HL-60 (cell line): Measurements from ENCODE around the gene MED9.

Experiments
- GABPA ChIP-seq: IDR thresholded peaks from 2 replicates; pipeline ENCODE4 v1.6.1; 2012; ENCODE audit warnings: low read depth
- POLR2AphosphoS5 ChIP-seq: IDR thresholded peaks from 2 replicates; pipeline ENCODE4 v1.6.1; 2012; ENCODE audit warnings: low read depth
- TF ChIP-seq, protein P1 (sequence below): IDR thresholded peaks from one replicate; pipeline ENCODE4 v1.5.1; 2011; ENCODE audit warnings: low read length, control low read depth, inconsistent platforms; ENCODE audit not compliant: insufficient read depth
- TF ChIP-seq, protein P2 (sequence below): IDR thresholded peaks from 2 replicates; pipeline ENCODE4 v1.6.1; 2012; ENCODE audit warnings: low read depth; ENCODE audit not compliant: insufficient replicate concordance

DNA sequence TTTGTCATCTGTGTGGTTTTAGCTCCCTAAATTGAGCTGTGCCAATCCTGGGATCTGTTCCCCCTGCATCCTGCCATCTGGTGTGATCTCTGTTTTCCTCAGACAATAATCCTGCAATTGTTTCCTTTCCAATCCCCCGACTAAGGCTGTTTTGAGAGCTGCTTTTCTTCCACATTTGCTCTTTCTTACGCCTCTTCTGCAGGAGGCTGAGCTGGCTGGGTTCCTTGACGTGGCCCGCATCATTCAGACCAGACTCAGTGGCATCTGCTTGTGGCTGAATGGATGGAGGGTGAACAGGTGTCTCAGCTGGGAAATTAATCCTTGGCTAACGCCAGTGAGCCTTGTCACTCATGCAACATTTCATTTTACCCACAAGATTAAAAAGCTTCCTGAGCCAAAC, 9.8 kb upstream of the MED9 start:
- TF ChIP-seq POLR2AphosphoS5 (no peak), GABPA (no peak)
- TF ChIP-seq, protein P1, sequence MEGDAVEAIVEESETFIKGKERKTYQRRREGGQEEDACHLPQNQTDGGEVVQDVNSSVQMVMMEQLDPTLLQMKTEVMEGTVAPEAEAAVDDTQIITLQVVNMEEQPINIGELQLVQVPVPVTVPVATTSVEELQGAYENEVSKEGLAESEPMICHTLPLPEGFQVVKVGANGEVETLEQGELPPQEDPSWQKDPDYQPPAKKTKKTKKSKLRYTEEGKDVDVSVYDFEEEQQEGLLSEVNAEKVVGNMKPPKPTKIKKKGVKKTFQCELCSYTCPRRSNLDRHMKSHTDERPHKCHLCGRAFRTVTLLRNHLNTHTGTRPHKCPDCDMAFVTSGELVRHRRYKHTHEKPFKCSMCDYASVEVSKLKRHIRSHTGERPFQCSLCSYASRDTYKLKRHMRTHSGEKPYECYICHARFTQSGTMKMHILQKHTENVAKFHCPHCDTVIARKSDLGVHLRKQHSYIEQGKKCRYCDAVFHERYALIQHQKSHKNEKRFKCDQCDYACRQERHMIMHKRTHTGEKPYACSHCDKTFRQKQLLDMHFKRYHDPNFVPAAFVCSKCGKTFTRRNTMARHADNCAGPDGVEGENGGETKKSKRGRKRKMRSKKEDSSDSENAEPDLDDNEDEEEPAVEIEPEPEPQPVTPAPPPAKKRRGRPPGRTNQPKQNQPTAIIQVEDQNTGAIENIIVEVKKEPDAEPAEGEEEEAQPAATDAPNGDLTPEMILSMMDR, result no peak
- TF ChIP-seq, protein P2, sequence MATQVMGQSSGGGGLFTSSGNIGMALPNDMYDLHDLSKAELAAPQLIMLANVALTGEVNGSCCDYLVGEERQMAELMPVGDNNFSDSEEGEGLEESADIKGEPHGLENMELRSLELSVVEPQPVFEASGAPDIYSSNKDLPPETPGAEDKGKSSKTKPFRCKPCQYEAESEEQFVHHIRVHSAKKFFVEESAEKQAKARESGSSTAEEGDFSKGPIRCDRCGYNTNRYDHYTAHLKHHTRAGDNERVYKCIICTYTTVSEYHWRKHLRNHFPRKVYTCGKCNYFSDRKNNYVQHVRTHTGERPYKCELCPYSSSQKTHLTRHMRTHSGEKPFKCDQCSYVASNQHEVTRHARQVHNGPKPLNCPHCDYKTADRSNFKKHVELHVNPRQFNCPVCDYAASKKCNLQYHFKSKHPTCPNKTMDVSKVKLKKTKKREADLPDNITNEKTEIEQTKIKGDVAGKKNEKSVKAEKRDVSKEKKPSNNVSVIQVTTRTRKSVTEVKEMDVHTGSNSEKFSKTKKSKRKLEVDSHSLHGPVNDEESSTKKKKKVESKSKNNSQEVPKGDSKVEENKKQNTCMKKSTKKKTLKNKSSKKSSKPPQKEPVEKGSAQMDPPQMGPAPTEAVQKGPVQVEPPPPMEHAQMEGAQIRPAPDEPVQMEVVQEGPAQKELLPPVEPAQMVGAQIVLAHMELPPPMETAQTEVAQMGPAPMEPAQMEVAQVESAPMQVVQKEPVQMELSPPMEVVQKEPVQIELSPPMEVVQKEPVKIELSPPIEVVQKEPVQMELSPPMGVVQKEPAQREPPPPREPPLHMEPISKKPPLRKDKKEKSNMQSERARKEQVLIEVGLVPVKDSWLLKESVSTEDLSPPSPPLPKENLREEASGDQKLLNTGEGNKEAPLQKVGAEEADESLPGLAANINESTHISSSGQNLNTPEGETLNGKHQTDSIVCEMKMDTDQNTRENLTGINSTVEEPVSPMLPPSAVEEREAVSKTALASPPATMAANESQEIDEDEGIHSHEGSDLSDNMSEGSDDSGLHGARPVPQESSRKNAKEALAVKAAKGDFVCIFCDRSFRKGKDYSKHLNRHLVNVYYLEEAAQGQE, result no peak
